Measurements from ENCODE around the gene KMT2A. TPM values are rescaled to one million over a fixed set of nuclear protein-coding genes. Genes with fewer than 3 reads are reported as not detected.

KMT2A gene
- total RNA-seq, 1 donor from 2014 or later, result 19.3 TPM

Other genes with a start within 250 kb of the KMT2A start
- gene JAML, start 211.5 kb upstream of the KMT2A start, total RNA-seq, result not detected in 2 replicates
- gene MPZL3, start 184.1 kb upstream of the KMT2A start, total RNA-seq, result not detected in 2 replicates
- not detected in 2 replicates for gene MPZL2, start 172.2 kb upstream of the KMT2A start, total RNA-seq
- not detected in 2 replicates for gene CD3E, start 131.8 kb upstream of the KMT2A start, total RNA-seq
- gene CD3D, start 93.8 kb upstream of the KMT2A start, total RNA-seq, result not detected in 2 replicates
- not detected in 2 replicates for gene CD3G, start 92.1 kb upstream of the KMT2A start, total RNA-seq
- 45.0 and 45.6 TPM in 2 replicates for gene UBE4A, start 76.9 kb upstream of the KMT2A start, total RNA-seq
- 41.3 and 45.2 TPM in 2 replicates for gene ATP5MG, start 34.9 kb upstream of the KMT2A start, total RNA-seq
- gene TTC36, start 91.0 kb downstream of the KMT2A start, total RNA-seq, result 1.7 and 3.8 TPM in 2 replicates
- 15.6 and 22.3 TPM in 2 replicates for gene TMEM25, start 94.7 kb downstream of the KMT2A start, total RNA-seq
- gene IFT46, start 129.4 kb downstream of the KMT2A start, total RNA-seq, result 26.0 and 41.3 TPM in 2 replicates
- 110 and 132 TPM in 2 replicates for gene ARCN1, start 135.9 kb downstream of the KMT2A start, total RNA-seq
- 135 and 173 TPM in 2 replicates for gene PHLDB1, start 171.1 kb downstream of the KMT2A start, total RNA-seq
- not detected in 2 replicates for gene TREH, start 243.2 kb downstream of the KMT2A start, total RNA-seq

All from myocyte (in vitro differentiated cells).